HG02981 (cell line): Measurements from ENCODE around the gene HIP1.
"Not testable (repeated sequence)": the region's sequence is repeated elsewhere in the genome, so short reads cannot be mapped to it uniquely, and the experiment has no call there.

Experiments
- ATAC-seq: cut with Tn5 transposase; IDR thresholded peaks from one replicate; pipeline ENCODE4 v1.9.1; 2021; ENCODE audit warnings: mild to moderate bottlenecking, moderate library complexity; ENCODE audit not compliant: unreplicated experiment

The HIP1 gene

GRCh38 chr7:75646571-75647102, 92.1 kb downstream of the HIP1 start:
- no peak for ATAC-seq

- ATAC-seq = no peak
These were observed 93.2 kb downstream of the HIP1 start for GRCh38 chr7:75645570-75645969.

GRCh38 chr7:75644589-75644988, 94.2 kb downstream of the HIP1 start:
- no peak for ATAC-seq

GRCh38 chr7:75642810-75643486, 95.8 kb downstream of the HIP1 start:
- ATAC-seq = peak; percentile 56

GRCh38 chr7:75640201-75640600, 98.5 kb downstream of the HIP1 start:
- no peak for ATAC-seq

- ATAC-seq = no peak
These were observed 98.9 kb downstream of the HIP1 start for GRCh38 chr7:75639886-75640190.

- ATAC-seq = no peak
These were observed 99.5 kb downstream of the HIP1 start for GRCh38 chr7:75639071-75639885.

GRCh38 chr7:75638594-75639070, 100.1 kb downstream of the HIP1 start:
- ATAC-seq = no peak

- ATAC-seq = no peak
These were observed 100.7 kb downstream of the HIP1 start for GRCh38 chr7:75637854-75638593.

GRCh38 chr7:75635036-75635435, 103.7 kb downstream of the HIP1 start:
- ATAC-seq = no peak

GRCh38 chr7:75632587-75632986, 106.2 kb downstream of the HIP1 start:
- not testable (repeated sequence) for ATAC-seq

GRCh38 chr7:75631711-75632110, 107.0 kb downstream of the HIP1 start:
- ATAC-seq = no peak

- no peak for ATAC-seq
These were observed 108.2 kb downstream of the HIP1 start for GRCh38 chr7:75630549-75630948.

- ATAC-seq = no peak
These were observed 109.7 kb downstream of the HIP1 start for GRCh38 chr7:75629044-75629443.

GRCh38 chr7:75628055-75628454, 110.7 kb downstream of the HIP1 start:
- no peak for ATAC-seq

GRCh38 chr7:75626954-75627353, 111.8 kb downstream of the HIP1 start:
- ATAC-seq = no peak

- ATAC-seq = no peak
These were observed 112.9 kb downstream of the HIP1 start for GRCh38 chr7:75625868-75626267.

- ATAC-seq = no peak
These were observed 114.5 kb downstream of the HIP1 start for GRCh38 chr7:75624134-75624832.

GRCh38 chr7:75623390-75624133, 115.2 kb downstream of the HIP1 start:
- ATAC-seq = no peak

GRCh38 chr7:75621124-75621523, 117.6 kb downstream of the HIP1 start:
- ATAC-seq = no peak
